SK-N-MC (cell line): ENCODE data around the gene ADGRD2.

Experiments
- DNase-seq: peaks from one replicate; pipeline ENCODE4 v3.0.0-alpha.2; 2011; ENCODE audit warnings: low read depth, low spot score
- H3K27ac ChIP-seq: fragments of 200-600 bp; sonication (generic); 2 replicates; pipeline ENCODE4 v1.5.1; 2016; ENCODE audit warnings: mixed run types
- H3K36me3 ChIP-seq: fragments of 200-600 bp; sonication (generic); 2 replicates; pipeline ENCODE4 v1.6.1; 2017; ENCODE audit warnings: antibody characterized with exemption, low read length, mixed read lengths; ENCODE audit not compliant: insufficient read depth
- H3K4me3 ChIP-seq: fragments of 200-600 bp; sonication (generic); 2 replicates; pipeline ENCODE4 v1.5.1; 2016
- H3K9ac ChIP-seq: fragments of 200-600 bp; sonication (generic); 2 replicates; pipeline ENCODE4 v1.8.0; 2017; ENCODE audit warnings: mixed run types, mixed read lengths; ENCODE audit not compliant: insufficient read length
- H3K9me3 ChIP-seq: fragments of 200-600 bp; sonication (generic); 2 replicates; pipeline ENCODE4 v1.6.1; 2017; ENCODE audit warnings: low read depth, mild to moderate bottlenecking, antibody characterized with exemption, low read length, moderate library complexity, mixed read lengths
- EZH2 ChIP-seq: fragments of 200-600 bp; sonication (generic); IDR thresholded peaks from one replicate; pipeline ENCODE4 v1.6.1; 2017; ENCODE audit warnings: antibody characterized with exemption
- FOXP2 ChIP-seq: optimal IDR thresholded peaks from 2 replicates; pipeline ENCODE3; 2011; ENCODE audit warnings: mild to moderate bottlenecking, moderate library complexity; ENCODE audit not compliant: insufficient read depth; ENCODE audit errors: extremely low read length, control extremely low read depth
- POLR2AphosphoS5 ChIP-seq: IDR thresholded peaks from 2 replicates; pipeline ENCODE4 v1.6.1; 2012; ENCODE audit warnings: mild to moderate bottlenecking, low read depth, low read length, borderline replicate concordance

ADGRD2 gene

GRCh38 chr9:124500028-124500795 is 50.0 kb downstream of the ADGRD2 start:
- no peak for TF ChIP-seq POLR2AphosphoS5
- TF ChIP-seq EZH2 = no peak
- no peak for TF ChIP-seq FOXP2
- Histone ChIP-seq H3K27ac (no peak overlapping the region), H3K9ac (no peak overlapping the region), H3K4me3 (no peak overlapping the region), H3K36me3 (no peaks in the 10 kb centered on the region), H3K9me3 (no peaks in the 10 kb centered on the region)
- DNase-seq = no peak

GRCh38 chr9:124500796-124501611 is 50.8 kb downstream of the ADGRD2 start:
- H3K9me3 ChIP-seq = no peaks in the 10 kb centered on the region
- H3K36me3 ChIP-seq = no peaks in the 10 kb centered on the region
- H3K9ac ChIP-seq = no peak overlapping the region
- H3K27ac ChIP-seq = no peak overlapping the region
- TF ChIP-seq POLR2AphosphoS5 (no peak), EZH2 (no peak), FOXP2 (no peak)
- H3K4me3 ChIP-seq = no peak overlapping the region
- no peak for DNase-seq

- no peak overlapping the region for H3K27ac ChIP-seq
Measured at GRCh38 chr9:124501771-124502320, 51.6 kb downstream of the ADGRD2 start.

GRCh38 chr9:124502711-124503702 is 52.8 kb downstream of the ADGRD2 start:
- Histone ChIP-seq H3K36me3 (no peaks in the 10 kb centered on the region), H3K9me3 (no peaks in the 10 kb centered on the region), H3K9ac (no peak overlapping the region), H3K27ac (no peak overlapping the region), H3K4me3 (no peak overlapping the region)
- no peak for DNase-seq
- TF ChIP-seq EZH2 (no peak), POLR2AphosphoS5 (no peak), FOXP2 (no peak)

More at GRCh38 chr9:124501771-124502320, 51.6 kb downstream of the ADGRD2 start:
- H3K9ac ChIP-seq = no peak overlapping the region
- H3K4me3 ChIP-seq = no peak overlapping the region
- DNase-seq = no peak
- no peak for TF ChIP-seq EZH2
- TF ChIP-seq POLR2AphosphoS5 = no peak
- no peak for TF ChIP-seq FOXP2
- no peaks in the 10 kb centered on the region for H3K36me3 ChIP-seq
- H3K9me3 ChIP-seq = no peaks in the 10 kb centered on the region

GRCh38 chr9:124503713-124504529 is 53.7 kb downstream of the ADGRD2 start:
- TF ChIP-seq FOXP2 = no peak
- TF ChIP-seq EZH2 = peak; percentile 97
- TF ChIP-seq POLR2AphosphoS5 = no peak
- no peak overlapping the region for H3K27ac ChIP-seq
- H3K9me3 ChIP-seq = no peaks in the 10 kb centered on the region
- H3K4me3 ChIP-seq = peak overlapping the region; percentile 70
- no peak overlapping the region for H3K9ac ChIP-seq
- no peak for DNase-seq
- no peaks in the 10 kb centered on the region for H3K36me3 ChIP-seq

GRCh38 chr9:124504530-124505005 is 54.3 kb downstream of the ADGRD2 start:
- no peak overlapping the region for H3K9ac ChIP-seq
- TF ChIP-seq EZH2 (no peak), POLR2AphosphoS5 (no peak), FOXP2 (no peak)
- DNase-seq = no peak
- no peaks in the 10 kb centered on the region for H3K36me3 ChIP-seq
- no peak overlapping the region for H3K27ac ChIP-seq
- no peaks in the 10 kb centered on the region for H3K9me3 ChIP-seq
- H3K4me3 ChIP-seq = peak overlapping the region; percentile 70
